ENCODE measurements around the gene CDC14A. TPM values are rescaled to one million over a fixed set of nuclear protein-coding genes. Genes with fewer than 3 reads are reported as not detected.
"Not testable (repeated sequence)": the region's sequence is repeated elsewhere in the genome, so short reads cannot be mapped to it uniquely, and the experiment has no call there.

The CDC14A gene
- total RNA-seq, 1 donor from 2014 or later, result 16.8 TPM

GRCh38 chr1:100328133-100328532, 24.2 kb upstream of the CDC14A start:
- DNase-seq (ENCODE audit: low spot score) (no peak), ATAC-seq (no peak)
- intact Hi-C loops (cut with DNase I), result no loop called here

- ATAC-seq; DNase-seq (ENCODE audit: low spot score); intact Hi-C loops (cut with DNase I): not testable (repeated sequence)
Observed at GRCh38 chr1:100331146-100331545, 21.2 kb upstream of the CDC14A start.

GRCh38 chr1:100332331-100332730, 20.0 kb upstream of the CDC14A start:
- no peak for ATAC-seq
- intact Hi-C loops (cut with DNase I), result no loop called here
- no peak for DNase-seq (ENCODE audit: low spot score)

GRCh38 chr1:100335436-100335835, 16.9 kb upstream of the CDC14A start:
- ATAC-seq (no peak), DNase-seq (ENCODE audit: low spot score) (no peak)
- intact Hi-C loops (cut with DNase I), result no loop called here

GRCh38 chr1:100337878-100338277, 14.4 kb upstream of the CDC14A start:
- ATAC-seq; intact Hi-C loops (cut with DNase I); DNase-seq (ENCODE audit: low spot score): not testable (repeated sequence)

GRCh38 chr1:100339735-100340134, 12.6 kb upstream of the CDC14A start:
- ATAC-seq; intact Hi-C loops (cut with DNase I); DNase-seq (ENCODE audit: low spot score): not testable (repeated sequence)

GRCh38 chr1:100340494-100340893, 11.8 kb upstream of the CDC14A start:
- intact Hi-C loops (cut with DNase I), result no loop called here
- no peak for DNase-seq (ENCODE audit: low spot score)
- no peak for ATAC-seq

- DNase-seq (ENCODE audit: low spot score), result no peak
- intact Hi-C loops (cut with DNase I), result no loop called here
Observed at GRCh38 chr1:100342348-100342747, 10.0 kb upstream of the CDC14A start.

GRCh38 chr1:100343897-100344296, 8.4 kb upstream of the CDC14A start:
- intact Hi-C loops (cut with DNase I), result no loop called here
- DNase-seq (ENCODE audit: low spot score) (no peak), ATAC-seq (peak; percentile 49)

More at GRCh38 chr1:100342348-100342747, 10.0 kb upstream of the CDC14A start:
- no peak for ATAC-seq

GRCh38 chr1:100344774-100345173, 7.5 kb upstream of the CDC14A start:
- DNase-seq (ENCODE audit: low spot score) (no peak), ATAC-seq (no peak)
- intact Hi-C loops (cut with DNase I), result no loop called here

- ATAC-seq, result no peak
- intact Hi-C loops (cut with DNase I), result no loop called here
- DNase-seq (ENCODE audit: low spot score), result no peak
Observed at GRCh38 chr1:100346387-100346786, 5.9 kb upstream of the CDC14A start.

- DNase-seq (ENCODE audit: low spot score), result no peak
- no peak for ATAC-seq
- intact Hi-C loops (cut with DNase I), result no loop called here
Observed at GRCh38 chr1:100347009-100347966, 5.0 kb upstream of the CDC14A start.

- ATAC-seq (no peak), DNase-seq (ENCODE audit: low spot score) (no peak)
- intact Hi-C loops (cut with DNase I), result no loop called here
Observed at GRCh38 chr1:100348549-100349144, 3.7 kb upstream of the CDC14A start.

- ATAC-seq (no peak), DNase-seq (ENCODE audit: low spot score) (no peak)
- intact Hi-C loops (cut with DNase I), result no loop called here
Observed at GRCh38 chr1:100349246-100349645, 3.1 kb upstream of the CDC14A start.

GRCh38 chr1:100350787-100351094, 1.6 kb upstream of the CDC14A start:
- no peak for DNase-seq (ENCODE audit: low spot score)
- ATAC-seq, result no peak
- intact Hi-C loops (cut with DNase I), result no loop called here

- ATAC-seq (peak; percentile 83), DNase-seq (ENCODE audit: low spot score) (peak; percentile 87)
- intact Hi-C loops (cut with DNase I), result no loop called here
Observed at GRCh38 chr1:100351095-100351887, 1.0 kb upstream of the CDC14A start.

- peak; percentile 1 for ATAC-seq
Observed at GRCh38 chr1:100353071-100353801, 930 bp downstream of the CDC14A start.

GRCh38 chr1:100353988-100354387, 1.7 kb downstream of the CDC14A start:
- DNase-seq (ENCODE audit: low spot score), result no peak
- ATAC-seq, result no peak
- intact Hi-C loops (cut with DNase I), result no loop called here

More at GRCh38 chr1:100353071-100353801, 930 bp downstream of the CDC14A start:
- intact Hi-C loops (cut with DNase I), result no loop called here
- peak; percentile 66 for DNase-seq (ENCODE audit: low spot score)

GRCh38 chr1:100354971-100355394, 2.7 kb downstream of the CDC14A start:
- ATAC-seq, result no peak

More at GRCh38 chr1:100354971-100355394, 2.7 kb downstream of the CDC14A start:
- intact Hi-C loops (cut with DNase I), result no loop called here
- no peak for DNase-seq (ENCODE audit: low spot score)
